ENCODE results near the gene SENP3.

Gene SENP3

DNA sequence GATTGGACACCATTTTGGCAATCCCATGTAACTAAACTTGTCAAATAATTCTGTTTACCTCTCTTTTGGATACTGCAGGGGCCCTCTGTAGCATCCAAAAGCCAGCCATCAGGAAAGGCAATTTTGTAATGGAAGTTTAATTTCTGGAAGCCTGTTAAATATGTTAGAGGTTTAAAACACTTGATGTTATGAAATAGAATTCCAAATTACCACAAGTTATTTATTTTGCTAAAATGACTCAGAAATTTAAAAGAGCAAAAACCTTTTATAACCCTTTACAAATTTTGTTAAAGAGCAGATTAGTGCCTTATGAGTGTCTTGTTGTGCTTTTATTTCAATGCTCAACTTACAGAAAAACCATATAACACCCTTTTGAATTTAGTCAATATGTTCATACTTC is 32.9 kb upstream of the SENP3 start:
- no peak for FAIRE-seq
- no peak for DNase-seq (ENCODE audit: insufficient read length, low spot score)
- TF ChIP-seq, protein P1, sequence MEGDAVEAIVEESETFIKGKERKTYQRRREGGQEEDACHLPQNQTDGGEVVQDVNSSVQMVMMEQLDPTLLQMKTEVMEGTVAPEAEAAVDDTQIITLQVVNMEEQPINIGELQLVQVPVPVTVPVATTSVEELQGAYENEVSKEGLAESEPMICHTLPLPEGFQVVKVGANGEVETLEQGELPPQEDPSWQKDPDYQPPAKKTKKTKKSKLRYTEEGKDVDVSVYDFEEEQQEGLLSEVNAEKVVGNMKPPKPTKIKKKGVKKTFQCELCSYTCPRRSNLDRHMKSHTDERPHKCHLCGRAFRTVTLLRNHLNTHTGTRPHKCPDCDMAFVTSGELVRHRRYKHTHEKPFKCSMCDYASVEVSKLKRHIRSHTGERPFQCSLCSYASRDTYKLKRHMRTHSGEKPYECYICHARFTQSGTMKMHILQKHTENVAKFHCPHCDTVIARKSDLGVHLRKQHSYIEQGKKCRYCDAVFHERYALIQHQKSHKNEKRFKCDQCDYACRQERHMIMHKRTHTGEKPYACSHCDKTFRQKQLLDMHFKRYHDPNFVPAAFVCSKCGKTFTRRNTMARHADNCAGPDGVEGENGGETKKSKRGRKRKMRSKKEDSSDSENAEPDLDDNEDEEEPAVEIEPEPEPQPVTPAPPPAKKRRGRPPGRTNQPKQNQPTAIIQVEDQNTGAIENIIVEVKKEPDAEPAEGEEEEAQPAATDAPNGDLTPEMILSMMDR (IDR thresholded peaks at IDR 0.05; ENCODE audit: insufficient read depth, missing control alignments): no peak

DNA sequence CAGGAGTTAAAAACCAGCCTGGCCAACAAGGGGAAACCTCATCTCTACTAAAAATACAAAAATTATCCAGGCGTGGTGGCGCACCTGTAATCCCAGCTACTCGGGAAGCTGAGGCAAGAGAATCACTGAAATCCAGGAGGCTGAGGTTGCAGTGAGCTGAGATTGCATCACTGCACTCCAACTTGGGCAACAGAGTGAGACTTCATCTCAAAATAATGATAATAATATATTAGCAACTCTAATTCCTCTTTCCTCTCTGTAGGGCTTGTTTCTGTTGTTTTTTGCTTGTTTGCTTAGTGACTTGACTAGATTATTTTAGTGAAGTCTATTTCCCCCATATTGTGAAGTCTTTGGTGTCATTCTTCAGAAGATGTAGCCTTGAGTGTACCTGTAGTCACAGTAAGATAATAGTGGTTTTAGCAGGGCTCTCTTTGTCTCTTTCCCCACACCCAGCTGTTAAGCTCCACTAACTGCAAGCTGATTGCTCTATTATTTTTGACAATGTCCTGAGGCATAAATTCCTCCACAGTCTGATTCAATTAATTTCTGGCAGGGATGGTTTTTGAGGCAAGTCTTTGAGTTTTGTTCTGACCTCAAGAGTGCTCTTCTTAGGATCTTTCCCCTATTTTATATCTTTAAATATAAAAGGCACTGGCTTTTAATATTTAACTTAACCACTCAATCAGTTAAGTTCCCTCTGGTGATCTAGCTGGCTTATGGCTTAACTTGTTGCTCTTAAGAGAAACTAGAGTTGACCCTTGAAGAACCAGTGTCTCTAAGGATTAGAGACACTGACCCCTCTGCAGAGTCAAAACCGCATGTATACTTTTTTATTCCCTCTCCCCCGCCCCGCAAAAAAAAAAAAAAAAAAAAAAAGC is 31.5 kb upstream of the SENP3 start:
- no peak for DNase-seq (ENCODE audit: insufficient read length, low spot score)
- no peak for FAIRE-seq
- TF ChIP-seq, protein P1 (IDR thresholded peaks at IDR 0.05; ENCODE audit: insufficient read depth, missing control alignments): no peak

DNA sequence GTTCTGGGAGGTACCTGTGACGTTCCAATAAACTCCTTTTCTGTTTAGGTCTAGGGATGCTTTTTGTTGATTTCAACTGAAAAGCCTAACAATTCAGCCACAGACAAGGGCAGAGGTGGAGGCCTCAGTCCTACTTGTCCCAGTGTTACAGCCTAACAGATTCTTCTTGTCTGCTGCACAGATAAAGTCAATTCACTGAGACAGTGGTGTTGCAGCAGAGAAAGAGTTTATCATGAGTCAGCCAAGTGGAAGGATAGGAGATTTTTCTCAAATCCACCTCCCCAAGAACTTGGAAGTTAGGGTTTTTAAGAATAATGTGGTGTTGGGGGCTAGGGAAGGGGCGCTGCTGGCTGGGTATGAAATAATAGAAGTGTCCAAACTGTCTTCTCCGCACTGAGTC is 23.7 kb upstream of the SENP3 start:
- no peak for FAIRE-seq
- TF ChIP-seq, protein P1 (IDR thresholded peaks at IDR 0.05; ENCODE audit: insufficient read depth, missing control alignments): no peak

DNA sequence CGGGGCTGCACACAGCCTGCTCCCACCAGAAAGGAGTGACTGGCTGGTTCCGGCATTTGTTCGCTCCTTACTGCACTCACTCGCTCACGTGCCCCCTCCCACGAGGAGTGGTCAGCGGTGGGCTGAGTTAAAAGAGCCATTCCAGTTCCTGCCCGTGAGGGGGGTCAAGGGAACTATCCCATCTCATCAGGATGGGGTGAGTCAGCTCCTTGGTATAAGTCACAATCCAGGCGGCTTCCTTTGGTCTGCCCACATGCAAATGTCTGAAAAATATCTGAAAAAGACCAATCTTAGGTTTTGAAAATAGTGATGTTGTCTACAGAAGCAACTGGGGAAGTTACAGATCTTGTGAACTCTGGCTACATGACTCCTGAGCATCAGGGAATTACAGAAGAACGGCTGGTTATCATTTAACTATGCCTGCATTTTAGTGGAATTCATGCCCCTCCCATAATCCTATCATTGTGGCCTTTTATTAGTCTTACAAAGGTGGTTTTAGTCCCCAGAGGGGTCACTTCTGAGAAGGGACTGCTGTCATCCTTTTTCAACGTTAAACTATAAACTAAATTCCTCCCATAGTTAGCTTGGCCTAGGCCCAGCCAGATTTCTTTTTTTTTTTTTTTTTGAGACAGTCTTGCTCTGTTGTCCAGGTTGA is 22.7 kb upstream of the SENP3 start:
- DNase-seq (ENCODE audit: insufficient read length, low spot score) (no peak), FAIRE-seq (no peak)
- TF ChIP-seq, protein P1 (IDR thresholded peaks at IDR 0.05; ENCODE audit: insufficient read depth, missing control alignments): no peak

More for the DNA sequence above, 23.7 kb upstream of the SENP3 start:
- DNase-seq (ENCODE audit: insufficient read length, low spot score): no peak

DNA sequence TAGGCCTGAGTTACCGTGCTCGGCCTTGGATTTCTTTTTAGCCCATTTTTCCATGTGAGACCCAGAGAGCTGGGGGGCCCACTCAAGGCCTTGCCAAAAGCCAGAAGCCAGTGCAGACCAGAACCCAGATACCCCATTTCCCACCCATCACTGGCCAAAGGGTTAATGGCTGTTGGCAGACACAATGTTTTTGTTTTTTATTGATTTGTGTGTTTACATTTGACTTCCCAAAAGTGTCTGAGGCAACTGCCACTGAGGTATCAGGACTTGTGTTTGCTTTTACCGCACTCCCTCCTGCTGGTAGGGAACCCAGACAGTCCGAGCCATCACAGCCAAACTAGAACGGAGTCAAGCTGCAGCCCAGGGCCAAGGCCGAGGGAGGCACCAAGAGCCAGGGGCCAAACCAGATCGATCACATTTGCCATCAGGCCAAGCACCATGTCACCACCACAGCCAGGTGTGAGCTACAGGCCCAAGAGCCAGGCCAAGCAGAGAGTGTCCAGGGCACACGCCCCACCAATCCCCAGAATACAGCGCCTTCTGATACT is 20.6 kb upstream of the SENP3 start:
- no peak for DNase-seq (ENCODE audit: insufficient read length, low spot score)
- TF ChIP-seq, protein P1 (IDR thresholded peaks at IDR 0.05; ENCODE audit: insufficient read depth, missing control alignments): no peak
- FAIRE-seq: no peak

DNA sequence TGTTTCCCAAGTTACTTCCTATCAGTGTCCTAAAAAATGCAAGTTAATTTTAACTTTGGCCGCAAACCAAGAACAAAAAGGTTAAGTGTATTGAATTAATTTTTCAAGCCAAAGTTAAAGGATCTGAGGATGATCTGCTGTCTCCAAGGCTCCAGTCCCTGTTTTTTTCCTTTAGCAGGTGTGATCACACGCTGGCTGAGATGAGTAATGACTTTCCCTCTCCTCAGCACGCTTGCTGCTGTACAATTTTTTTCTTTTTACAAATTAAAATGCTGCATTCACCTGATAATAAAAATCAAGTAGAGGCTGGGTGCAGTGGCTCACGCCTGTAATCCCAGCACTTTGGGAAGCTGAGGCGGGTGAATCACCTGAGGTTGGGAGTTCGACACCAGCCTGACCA is 16.8 kb upstream of the SENP3 start:
- TF ChIP-seq, protein P1 (IDR thresholded peaks at IDR 0.05; ENCODE audit: insufficient read depth, missing control alignments): no peak
- FAIRE-seq (no peak), DNase-seq (ENCODE audit: insufficient read length, low spot score) (no peak)

Measured in D721Med (cell line).